Activated CD8-positive, alpha-beta memory T cell treated with anti-CD3 and anti-CD28 coated beads, Interleukin-2, amount 50 U/mL, for 1 hour (primary cell): ENCODE measurements around the gene PITX1.

Source experiments
- DNase-seq: peaks from one replicate; pipeline ENCODE4 v3.0.0-alpha.2; 2020; ENCODE audit errors: extremely low read depth

Gene PITX1

DNA sequence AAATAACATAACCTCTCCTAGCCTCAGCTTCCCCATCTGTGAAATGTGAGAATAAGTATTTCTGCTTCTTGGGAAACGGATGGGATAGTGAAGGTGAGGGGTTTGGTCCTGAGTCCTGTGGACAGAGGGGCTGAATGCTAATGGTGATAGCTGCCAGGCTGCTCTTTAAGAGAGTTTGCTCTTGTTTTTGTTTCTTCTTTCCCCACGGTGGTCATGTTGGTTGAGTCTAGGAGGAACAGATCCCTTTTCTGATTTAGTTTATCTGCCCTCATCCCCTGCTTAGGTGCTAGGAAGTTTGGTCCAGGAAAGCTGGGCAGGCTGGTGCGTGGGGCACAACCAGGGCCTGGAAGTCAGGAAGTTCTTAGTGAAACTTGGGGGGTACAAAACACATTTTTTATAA lies 7.7 kb upstream of the PITX1 start:
- no peak for DNase-seq

DNA sequence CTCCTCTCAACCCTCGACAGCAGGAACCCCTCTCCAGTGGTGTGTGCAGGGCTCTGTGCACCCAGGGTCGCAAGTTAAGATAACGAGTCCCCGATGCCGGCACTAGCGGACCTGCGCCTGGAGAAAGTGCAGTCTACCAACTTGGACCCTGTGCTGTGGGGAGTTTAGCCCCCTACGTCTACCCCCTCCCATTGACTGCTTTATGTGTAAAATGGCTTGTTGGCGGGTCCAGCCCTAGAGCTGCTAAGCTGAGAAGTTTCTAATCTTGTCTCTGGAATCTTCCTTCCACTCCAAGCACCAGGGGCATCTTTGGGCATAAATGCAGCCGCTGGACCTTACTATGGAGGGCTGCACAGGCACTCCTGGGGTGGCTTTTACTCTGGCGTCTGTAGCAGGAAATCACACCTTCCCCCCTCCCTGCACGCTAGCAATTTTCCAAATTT lies 7.1 kb upstream of the PITX1 start:
- no peak for DNase-seq

DNA sequence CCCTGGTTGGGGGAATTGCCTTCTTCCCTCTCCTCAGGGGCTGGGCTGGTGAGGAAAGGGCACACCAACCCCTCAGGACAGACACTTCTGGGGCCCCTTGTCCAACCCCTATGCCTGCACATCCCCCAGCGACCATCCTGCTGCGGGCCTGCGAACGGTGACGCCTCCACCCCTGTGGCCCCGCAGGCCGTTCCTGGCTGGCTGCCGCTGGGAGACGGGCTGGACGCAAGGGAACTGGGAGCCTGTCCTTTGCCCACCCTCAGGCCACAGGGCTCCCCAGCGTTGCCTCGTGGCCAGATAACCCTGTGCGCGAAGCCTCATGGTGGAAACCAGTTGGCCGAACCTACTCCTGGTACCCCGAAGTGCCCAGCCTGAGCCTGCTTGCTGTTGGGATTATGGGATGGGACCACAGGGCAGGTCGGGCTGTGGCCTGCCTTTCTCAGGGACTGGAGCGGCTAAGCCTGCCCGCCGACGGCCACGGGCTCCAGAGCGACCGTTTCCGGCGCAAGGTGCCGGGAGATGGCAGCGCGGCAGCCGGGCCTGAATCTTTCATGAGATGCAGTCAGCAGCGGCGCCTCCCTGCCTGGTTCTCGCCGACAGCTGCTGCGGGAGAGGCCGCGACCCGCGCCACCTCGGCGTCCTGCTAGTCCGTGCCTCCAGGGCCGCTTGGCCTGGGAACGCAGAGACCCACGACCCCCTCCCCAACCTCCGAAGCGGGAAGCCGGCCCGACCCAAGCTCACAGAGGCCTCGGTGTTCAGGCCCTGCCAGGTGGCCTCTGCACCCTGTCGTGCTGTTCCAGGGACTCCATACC lies 6.5 kb upstream of the PITX1 start:
- DNase-seq, result no peak

- no peak for DNase-seq
Measured at GRCh38 chr5:135040034-135040332, 6.0 kb upstream of the PITX1 start.

GRCh38 chr5:135039271-135040033 lies 5.4 kb upstream of the PITX1 start:
- no peak for DNase-seq

GRCh38 chr5:135038813-135039270 lies 4.8 kb upstream of the PITX1 start:
- no peak for DNase-seq

DNA sequence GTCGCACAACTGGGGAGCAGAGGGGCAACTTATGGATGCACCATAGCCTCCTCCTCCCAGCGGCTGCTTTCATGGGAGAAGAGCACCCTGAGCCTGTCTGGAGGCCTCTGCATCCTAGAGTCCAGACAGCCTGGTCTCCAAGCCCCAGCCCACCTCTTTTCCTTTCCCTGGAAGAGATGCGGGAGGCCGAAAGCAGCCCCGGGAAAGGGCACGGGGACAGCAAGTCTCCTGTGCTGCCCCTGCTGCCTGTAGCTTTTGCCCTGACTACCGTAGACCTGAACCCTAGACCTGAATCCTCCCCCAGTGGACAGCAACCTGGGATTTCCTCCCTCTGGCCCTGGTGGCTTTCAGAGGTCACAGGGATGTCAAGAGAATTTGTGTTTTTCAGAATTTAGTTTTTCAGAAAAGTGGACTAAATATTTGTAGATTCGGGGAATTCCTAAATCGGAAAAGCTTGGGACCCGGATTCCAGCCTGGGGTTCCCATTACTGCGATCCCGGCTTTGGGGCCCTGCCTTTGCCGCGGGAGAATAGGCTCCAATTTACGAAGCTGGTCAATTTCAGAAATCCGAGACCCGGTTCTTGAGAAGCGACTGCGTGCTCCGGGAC lies 4.3 kb upstream of the PITX1 start:
- no peak for DNase-seq

GRCh38 chr5:135037519-135038204 lies 3.6 kb upstream of the PITX1 start:
- DNase-seq, result no peak

DNA sequence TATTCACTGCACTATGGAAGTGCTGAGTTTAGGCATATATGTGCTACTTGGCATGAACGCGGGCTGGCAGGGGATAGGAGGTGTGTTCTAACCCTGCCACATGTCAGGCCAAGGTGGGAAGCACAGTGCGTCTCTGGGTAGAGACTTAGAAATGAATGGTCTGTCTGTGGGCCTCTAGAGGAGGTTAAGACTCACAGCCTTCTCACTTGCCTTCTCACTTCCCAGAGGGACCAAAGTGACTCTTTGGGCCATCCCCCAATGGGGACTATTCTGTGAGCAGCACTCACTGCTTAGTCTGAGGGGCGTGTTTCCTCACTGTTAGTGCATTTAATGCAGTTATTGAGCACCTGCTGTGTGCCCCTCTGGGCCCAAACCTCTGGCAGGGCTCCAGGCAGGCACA lies 2.4 kb upstream of the PITX1 start:
- DNase-seq, result no peak

GRCh38 chr5:135035678-135036030 lies 1.6 kb upstream of the PITX1 start:
- DNase-seq, result no peak

DNA sequence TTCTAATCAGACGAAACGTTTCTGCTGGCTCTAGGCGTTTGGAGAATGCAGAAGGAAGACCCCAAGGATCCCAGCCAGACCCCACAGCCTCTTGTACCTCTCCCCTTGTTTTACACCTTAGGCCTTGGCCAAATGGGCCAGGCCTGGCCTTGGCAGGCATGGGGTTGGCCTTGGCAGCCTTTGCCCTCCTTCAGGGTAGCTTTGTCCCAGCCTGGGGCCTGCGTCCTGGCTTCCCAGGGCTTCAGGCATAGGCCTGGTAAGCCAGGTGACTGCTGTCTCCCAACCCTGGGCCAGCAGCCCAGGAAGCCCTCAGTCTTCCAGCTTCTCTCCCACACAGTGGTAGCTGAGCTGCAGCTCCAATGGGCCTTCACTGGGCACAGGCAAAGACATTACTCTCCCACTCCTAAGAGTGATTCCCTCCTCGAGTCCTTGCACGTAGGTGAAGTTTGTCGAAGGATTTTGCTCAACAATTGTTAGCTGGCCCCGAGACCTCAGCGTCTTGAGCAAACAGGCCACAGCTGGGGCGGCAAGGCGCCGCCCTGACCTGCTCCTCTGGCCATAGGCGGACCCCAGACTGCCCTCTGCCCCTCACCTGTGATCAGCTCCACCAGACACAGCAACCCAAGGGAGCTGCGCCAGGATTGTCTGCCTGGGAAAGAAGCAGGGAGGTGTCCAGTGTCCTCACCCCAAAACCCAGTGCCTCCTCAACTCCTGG lies 1.1 kb upstream of the PITX1 start:
- no peak for DNase-seq

GRCh38 chr5:135034236-135034962 lies 371 bp upstream of the PITX1 start:
- DNase-seq, result no peak

DNA sequence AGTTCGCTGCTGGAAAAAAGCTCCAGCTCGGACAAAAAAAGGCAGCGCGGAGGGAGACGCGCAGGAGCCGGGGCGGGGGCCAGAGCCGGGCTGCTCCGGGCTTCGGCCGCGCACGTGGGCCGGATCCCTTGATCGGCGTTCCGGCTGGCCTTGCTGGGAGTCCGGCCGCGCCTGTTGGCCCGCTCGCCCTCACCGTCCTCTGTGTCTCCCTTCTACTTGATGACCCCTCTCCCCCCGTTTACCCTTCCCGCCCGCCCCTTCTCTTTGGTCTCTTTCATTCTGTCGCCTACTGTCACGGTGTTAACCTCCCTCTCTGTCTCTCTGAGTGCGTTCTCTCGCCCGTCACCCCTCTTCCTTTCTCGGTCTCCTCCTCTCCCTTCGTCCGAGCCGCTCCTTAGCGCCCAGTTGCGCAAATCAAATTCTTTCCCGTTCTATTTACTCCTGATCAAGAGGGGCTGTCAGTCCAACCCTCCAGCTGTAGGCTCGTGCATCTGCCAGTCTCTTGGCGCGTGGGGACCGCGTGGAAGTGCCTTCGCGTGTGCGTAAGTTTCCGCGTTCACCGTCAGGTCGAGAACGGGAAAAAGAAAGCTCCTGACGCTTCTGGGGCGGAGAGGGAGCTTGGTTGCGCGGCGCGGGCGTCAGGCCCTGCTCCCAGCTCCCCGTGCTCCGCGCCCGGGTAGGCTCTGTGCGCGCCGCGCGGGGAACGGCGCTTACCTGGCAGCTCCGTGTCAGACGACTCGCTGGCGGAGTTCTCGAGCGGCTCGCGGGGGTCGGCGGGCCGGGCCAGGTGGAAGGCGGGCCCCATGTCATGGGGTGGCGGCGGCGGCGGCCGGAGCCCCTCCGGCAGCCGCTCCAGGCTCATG lies 798 bp downstream of the PITX1 start:
- DNase-seq, result no peak

DNA sequence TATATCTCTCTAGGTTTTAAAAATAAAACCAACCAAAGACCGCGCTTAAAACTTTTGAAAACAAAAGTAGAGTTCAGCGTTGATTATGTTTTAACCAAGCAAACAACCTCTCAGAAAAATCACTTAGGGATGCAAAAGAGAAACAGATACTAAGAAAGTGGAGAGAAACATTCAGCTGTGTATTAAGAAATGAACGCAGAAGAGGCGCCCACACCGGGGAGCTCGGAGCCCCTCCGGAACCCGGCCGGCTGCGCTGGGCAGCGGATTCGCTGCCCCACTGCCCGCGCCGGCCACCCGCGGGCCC lies 1.4 kb downstream of the PITX1 start:
- no peak for DNase-seq

GRCh38 chr5:135031813-135032694 lies 2.0 kb downstream of the PITX1 start:
- no peak for DNase-seq

GRCh38 chr5:135030956-135031812 lies 2.8 kb downstream of the PITX1 start:
- DNase-seq, result no peak

DNA sequence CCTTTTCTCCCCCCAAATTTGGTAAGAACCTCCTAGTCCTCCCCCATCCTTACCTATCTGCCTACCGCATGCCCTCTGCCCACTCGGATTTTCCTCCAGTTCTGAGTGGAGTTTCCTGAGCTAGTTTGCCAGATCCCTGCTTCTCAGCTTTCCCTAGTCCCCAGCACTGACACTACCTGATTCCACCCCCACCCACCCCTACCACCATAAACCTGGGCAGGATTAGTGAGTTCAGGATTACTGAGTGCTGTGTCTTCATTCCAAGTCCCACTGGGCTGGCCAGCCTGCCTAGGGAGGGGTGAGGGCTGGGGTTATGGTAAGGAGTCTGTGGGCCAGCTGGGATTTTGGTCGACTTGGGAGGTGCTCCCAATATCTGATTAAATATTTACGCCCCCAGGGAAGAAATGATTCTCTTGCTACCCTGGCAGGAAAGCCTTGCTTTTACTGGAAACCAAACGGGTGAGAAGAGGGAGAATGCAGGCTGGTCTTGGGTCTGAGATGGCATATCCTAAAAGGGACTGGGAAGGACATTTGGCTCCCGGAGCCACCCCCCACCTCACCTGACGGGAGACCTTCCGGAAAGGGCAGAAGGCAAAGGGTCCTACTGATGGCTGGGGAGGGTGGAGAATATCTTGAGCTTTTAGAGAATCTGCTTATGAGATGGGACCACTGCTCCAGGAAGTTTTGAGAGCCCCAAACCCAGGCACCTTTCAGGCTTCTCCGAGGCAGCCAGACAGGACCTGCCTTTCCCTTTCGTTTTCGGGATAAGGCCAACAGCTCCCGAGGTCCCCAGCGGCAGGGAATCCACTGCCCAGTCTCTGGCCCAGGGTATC lies 3.7 kb downstream of the PITX1 start:
- DNase-seq, result no peak
